ENCODE data around the gene HOMER3.

HOMER3 gene

GRCh38 chr19:18879579-18880373 is 61.2 kb downstream of the HOMER3 start:
- in situ Hi-C loops (cut with MboI; ENCODE audit: low pct_unique_long_range_greater_than_20kb, low sequenced_read_pairs, unreplicated experiment): no loop called here
- DNase-seq (ENCODE audit: low spot score): no peak
- TF ChIP-seq, protein P1, sequence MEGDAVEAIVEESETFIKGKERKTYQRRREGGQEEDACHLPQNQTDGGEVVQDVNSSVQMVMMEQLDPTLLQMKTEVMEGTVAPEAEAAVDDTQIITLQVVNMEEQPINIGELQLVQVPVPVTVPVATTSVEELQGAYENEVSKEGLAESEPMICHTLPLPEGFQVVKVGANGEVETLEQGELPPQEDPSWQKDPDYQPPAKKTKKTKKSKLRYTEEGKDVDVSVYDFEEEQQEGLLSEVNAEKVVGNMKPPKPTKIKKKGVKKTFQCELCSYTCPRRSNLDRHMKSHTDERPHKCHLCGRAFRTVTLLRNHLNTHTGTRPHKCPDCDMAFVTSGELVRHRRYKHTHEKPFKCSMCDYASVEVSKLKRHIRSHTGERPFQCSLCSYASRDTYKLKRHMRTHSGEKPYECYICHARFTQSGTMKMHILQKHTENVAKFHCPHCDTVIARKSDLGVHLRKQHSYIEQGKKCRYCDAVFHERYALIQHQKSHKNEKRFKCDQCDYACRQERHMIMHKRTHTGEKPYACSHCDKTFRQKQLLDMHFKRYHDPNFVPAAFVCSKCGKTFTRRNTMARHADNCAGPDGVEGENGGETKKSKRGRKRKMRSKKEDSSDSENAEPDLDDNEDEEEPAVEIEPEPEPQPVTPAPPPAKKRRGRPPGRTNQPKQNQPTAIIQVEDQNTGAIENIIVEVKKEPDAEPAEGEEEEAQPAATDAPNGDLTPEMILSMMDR (IDR thresholded peaks at IDR 0.05; ENCODE audit: extremely low read depth, insufficient read depth, missing control alignments): no peak
